Peyer's patch (tissue), 4 donors: ENCODE results near the gene TTC28. TPM values are rescaled to one million over a fixed set of nuclear protein-coding genes. Genes with fewer than 3 reads are reported as not detected.

Experiments used
- DNase-seq, 3 donors: peaks; one replicate each; pipeline ENCODE4 v3.0.0-alpha.2; 2017 to 2019
- H3K27ac ChIP-seq, 4 donors: fragments of 200-600 bp; sonication (generic); one replicate each; pipeline ENCODE4 v1.5.1; 2016 to 2019
- H3K27me3 ChIP-seq, 2 donors: fragments of 200-600 bp; sonication (generic); one replicate each; pipeline ENCODE4 v1.5.1; 2019
- H3K36me3 ChIP-seq, 3 donors: fragments of 200-600 bp; sonication (generic); one replicate each; pipeline ENCODE4 v1.5.1; 2016 to 2019
- H3K4me1 ChIP-seq, 4 donors: fragments of 200-600 bp; sonication (generic); one replicate each; pipeline ENCODE4 v1.5.1; 2016 to 2019
- H3K4me3 ChIP-seq, 4 donors: fragments of 200-600 bp; sonication (generic); 1 replicate in 3 of 4; 2 replicates in 1 of 4; pipeline ENCODE4 v1.5.1; 2016 to 2019; ENCODE audit warnings: mild to moderate bottlenecking in 1 of 4
- H3K9me3 ChIP-seq, 4 donors: fragments of 200-600 bp; sonication (generic); one replicate each; pipeline ENCODE4 v1.5.1; 2016 to 2019; ENCODE audit warnings: mild to moderate bottlenecking in 1 of 4
- CTCF ChIP-seq, 6 experiments: fragments of 450-650 bp in 4 of 6; fragments of 200-600 bp in 2 of 6; sonication (generic) in 1 of 6; IDR thresholded peaks; one replicate each; pipeline ENCODE4 v1.5.1; 2017 to 2019; ENCODE audit warnings: antibody characterized with exemption in 6 of 6, mild to moderate bottlenecking in 3 of 6, moderate library complexity in 1 of 6
- POLR2A ChIP-seq, 2 donors: fragments of 450-650 bp; IDR thresholded peaks; one replicate each; pipeline ENCODE4 v1.5.1; 2017; ENCODE audit warnings: antibody characterized with exemption in 2 of 2, mild to moderate bottlenecking in 2 of 2, moderate library complexity in 2 of 2
- total RNA-seq, 4 donors: library from RNA; depleted of rRNA; stranded (reverse); fragments of >200 nt; gene quantifications; one replicate each; pipeline ENCODE4 v1.1.0, GENCODE V29; 2016

TTC28 gene
- total RNA-seq, 4 donors from 2014 or later, result 9.1 to 46.4 (median 35.2) TPM

- no peaks in the 10 kb centered on the region for H3K36me3 ChIP-seq
- H3K4me1 ChIP-seq, result peaks cover 0 to 11% (median 0%) of the 10 kb centered on the region in 4 donors
- no peak overlapping the region for H3K4me3 ChIP-seq
- H3K27ac ChIP-seq, result no peak overlapping the region
- no peaks in the 10 kb centered on the region for H3K27me3 ChIP-seq
- H3K9me3 ChIP-seq, result no peaks in the 10 kb centered on the region
- TF ChIP-seq POLR2A (IDR thresholded peaks at IDR 0.05) (no peak), CTCF (IDR thresholded peaks at IDR 0.05) (no peak)
- peak in 2 of 3 donors; percentile 28 to 36 for DNase-seq
These were observed 656.6 kb downstream of the TTC28 start for GRCh38 chr22:28023036-28023435.

- H3K4me3 ChIP-seq, result no peak overlapping the region
- H3K9me3 ChIP-seq, result no peaks in the 10 kb centered on the region
- DNase-seq, result peak in 1 of 3 donors; percentile 17
- H3K27ac ChIP-seq, result no peak overlapping the region
- TF ChIP-seq POLR2A (IDR thresholded peaks at IDR 0.05), result no peak
- TF ChIP-seq CTCF (IDR thresholded peaks at IDR 0.05), result no peak
- H3K4me1 ChIP-seq, result peaks cover 0 to 11% (median 0%) of the 10 kb centered on the region in 4 donors
- H3K27me3 ChIP-seq, result no peaks in the 10 kb centered on the region
- H3K36me3 ChIP-seq, result no peaks in the 10 kb centered on the region
These were observed 657.5 kb downstream of the TTC28 start for GRCh38 chr22:28021998-28022660.

GRCh38 chr22:28021116-28021997, 658.3 kb downstream of the TTC28 start:
- TF ChIP-seq CTCF (IDR thresholded peaks at IDR 0.05) (no peak), POLR2A (IDR thresholded peaks at IDR 0.05) (no peak)
- Histone ChIP-seq H3K4me1 (peaks cover 0 to 11% (median 0%) of the 10 kb centered on the region in 4 donors), H3K36me3 (no peaks in the 10 kb centered on the region), H3K27ac (no peak overlapping the region), H3K4me3 (no peak overlapping the region), H3K9me3 (no peaks in the 10 kb centered on the region), H3K27me3 (no peaks in the 10 kb centered on the region)
- DNase-seq, result peak in 1 of 3 donors; percentile 31

GRCh38 chr22:28019881-28020861, 659.5 kb downstream of the TTC28 start:
- H3K4me1 ChIP-seq, result peaks cover 0 to 11% (median 0%) of the 10 kb centered on the region in 4 donors
- TF ChIP-seq POLR2A (IDR thresholded peaks at IDR 0.05), result no peak
- TF ChIP-seq CTCF (IDR thresholded peaks at IDR 0.05), result peak; percentile 60 to 87 (median 84)
- H3K27me3 ChIP-seq, result no peaks in the 10 kb centered on the region
- no peak overlapping the region for H3K4me3 ChIP-seq
- no peaks in the 10 kb centered on the region for H3K36me3 ChIP-seq
- no peak overlapping the region for H3K27ac ChIP-seq
- peak; percentile 56 to 80 (median 78) for DNase-seq
- H3K9me3 ChIP-seq, result no peaks in the 10 kb centered on the region

- Histone ChIP-seq H3K36me3 (no peaks in the 10 kb centered on the region), H3K4me1 (peaks cover 0 to 11% (median 0%) of the 10 kb centered on the region in 4 donors), H3K9me3 (no peaks in the 10 kb centered on the region), H3K27ac (no peak overlapping the region), H3K4me3 (no peak overlapping the region), H3K27me3 (no peaks in the 10 kb centered on the region)
- peak in 2 of 3 donors; percentile 24 to 30 for DNase-seq
- no peak for TF ChIP-seq CTCF (IDR thresholded peaks at IDR 0.05)
- no peak for TF ChIP-seq POLR2A (IDR thresholded peaks at IDR 0.05)
These were observed 660.3 kb downstream of the TTC28 start for GRCh38 chr22:28019360-28019759.
